SJSA1 (cell line): ENCODE data around the gene MDC1. TPM values are rescaled to one million over a fixed set of nuclear protein-coding genes. Genes with fewer than 3 reads are reported as not detected.
A peak's percentile ranks its signal among the peaks of the same experiment; 100 is the strongest.

Source experiments
- DNase-seq, 2 experiments: peaks; one replicate each; pipeline ENCODE4 v3.0.0-alpha.2; 2015 to 2020; ENCODE audit warnings: low spot score in 2 of 2, low read depth in 1 of 2
- H3K27ac ChIP-seq: fragments of 250-450 bp; sonication (Bioruptor Pico); 2 replicates; pipeline ENCODE4 v1.5.1; 2020; ENCODE audit warnings: mild to moderate bottlenecking, moderate library complexity
- H3K27me3 ChIP-seq: fragments of 250-450 bp; sonication (Bioruptor Pico); replicated peaks from 2 replicates; pipeline ENCODE4 v1.5.1; 2020; ENCODE audit warnings: mild to moderate bottlenecking, moderate library complexity
- H3K36me3 ChIP-seq: fragments of 250-450 bp; sonication (Bioruptor Pico); 2 replicates; pipeline ENCODE4 v1.5.1; 2020; ENCODE audit warnings: mild to moderate bottlenecking
- H3K4me1 ChIP-seq: fragments of 250-450 bp; sonication (Bioruptor Pico); replicated peaks from 2 replicates; pipeline ENCODE4 v1.6.1; 2021; ENCODE audit warnings: mild to moderate bottlenecking
- H3K4me3 ChIP-seq: fragments of 250-450 bp; sonication (Bioruptor Pico); 2 replicates; pipeline ENCODE4 v1.5.1; 2020; ENCODE audit warnings: mild to moderate bottlenecking
- H3K9me3 ChIP-seq: fragments of 250-450 bp; sonication (Bioruptor Pico); replicated peaks from 2 replicates; pipeline ENCODE4 v1.5.1; 2020; ENCODE audit warnings: mild to moderate bottlenecking
- total RNA-seq: library from RNA; depleted of rRNA; stranded (reverse); fragments of >200 nt; shearing (Covaris generic); gene quantifications from 2 replicates; pipeline ENCODE4 v1.2.3, GENCODE V29; 2014

Gene MDC1
- total RNA-seq, 1 experiment from 2014 or later: 8.6 TPM

DNA sequence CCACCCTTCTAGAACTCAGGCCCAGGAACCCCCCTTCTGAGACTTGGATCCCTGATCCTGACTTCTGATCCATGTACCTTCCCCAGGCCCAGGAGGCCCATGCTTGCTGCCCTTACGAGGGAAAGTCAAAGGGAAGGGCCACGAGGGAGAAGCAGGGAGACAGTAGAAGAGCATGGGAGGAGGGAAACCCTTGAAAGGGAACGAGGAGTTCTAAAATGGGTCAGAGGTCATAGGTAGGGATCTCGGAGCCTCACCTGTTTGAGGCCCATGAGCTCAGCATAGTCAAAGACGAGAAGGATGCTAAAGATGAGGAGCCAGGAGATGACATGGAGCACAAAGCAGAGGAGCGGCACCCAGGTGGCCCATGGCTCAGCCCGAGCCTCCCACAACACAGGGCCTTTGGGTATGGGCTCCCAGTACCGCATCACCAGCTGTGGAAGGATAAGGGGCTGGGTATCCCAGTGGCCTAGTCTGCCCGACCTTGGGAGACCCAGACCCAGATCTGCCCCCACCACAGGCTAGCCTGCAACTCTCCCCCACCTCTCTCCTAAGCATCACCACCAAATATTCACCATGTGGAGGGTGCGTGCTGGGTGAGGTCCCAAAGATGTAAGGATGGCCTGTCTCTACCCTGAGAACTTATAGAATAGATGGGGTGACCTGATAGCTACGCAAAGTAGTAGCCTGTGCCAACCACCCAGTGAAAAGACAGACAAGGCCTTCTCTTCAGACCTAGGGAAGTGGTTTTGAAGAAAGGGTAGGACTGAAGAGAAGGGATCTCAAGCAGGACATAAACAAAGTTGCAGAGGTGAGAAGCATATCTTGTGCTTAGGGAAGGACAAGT is 27.8 kb downstream of the MDC1 start:
- Histone ChIP-seq H3K27ac (no peak overlapping the region), H3K4me3 (no peak overlapping the region), H3K4me1 (peaks cover 50% of the 10 kb centered on the region), H3K27me3 (no peaks in the 10 kb centered on the region), H3K9me3 (no peaks in the 10 kb centered on the region), H3K36me3 (peaks cover 16% of the 10 kb centered on the region)
- no peak for DNase-seq

DNA sequence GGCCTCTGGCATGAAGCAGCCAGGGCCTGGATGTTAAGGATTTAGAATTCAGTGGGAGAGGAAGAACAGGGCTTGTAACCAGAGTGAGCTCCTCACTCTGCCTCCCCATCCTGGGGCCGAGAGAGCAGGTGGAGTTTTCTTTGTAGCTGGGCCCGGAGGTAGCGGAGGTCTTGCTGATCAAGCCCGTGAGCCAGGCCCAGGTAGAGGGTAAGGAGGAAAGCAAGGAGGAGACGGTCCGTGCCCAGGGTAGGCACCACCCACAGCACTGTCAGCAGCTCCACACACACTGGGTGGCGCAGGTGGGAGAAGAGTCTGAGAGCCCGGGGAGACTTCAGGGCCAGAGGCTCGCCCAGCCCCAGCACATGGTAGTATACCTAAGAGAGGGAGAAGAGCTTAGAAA is 28.5 kb downstream of the MDC1 start:
- no peak for DNase-seq
- H3K27ac ChIP-seq: no peak overlapping the region
- H3K4me3 ChIP-seq: no peak overlapping the region
- peaks cover 50% of the 10 kb centered on the region for H3K4me1 ChIP-seq
- peaks cover 23% of the 10 kb centered on the region for H3K36me3 ChIP-seq
- H3K9me3 ChIP-seq: no peaks in the 10 kb centered on the region
- no peaks in the 10 kb centered on the region for H3K27me3 ChIP-seq

DNA sequence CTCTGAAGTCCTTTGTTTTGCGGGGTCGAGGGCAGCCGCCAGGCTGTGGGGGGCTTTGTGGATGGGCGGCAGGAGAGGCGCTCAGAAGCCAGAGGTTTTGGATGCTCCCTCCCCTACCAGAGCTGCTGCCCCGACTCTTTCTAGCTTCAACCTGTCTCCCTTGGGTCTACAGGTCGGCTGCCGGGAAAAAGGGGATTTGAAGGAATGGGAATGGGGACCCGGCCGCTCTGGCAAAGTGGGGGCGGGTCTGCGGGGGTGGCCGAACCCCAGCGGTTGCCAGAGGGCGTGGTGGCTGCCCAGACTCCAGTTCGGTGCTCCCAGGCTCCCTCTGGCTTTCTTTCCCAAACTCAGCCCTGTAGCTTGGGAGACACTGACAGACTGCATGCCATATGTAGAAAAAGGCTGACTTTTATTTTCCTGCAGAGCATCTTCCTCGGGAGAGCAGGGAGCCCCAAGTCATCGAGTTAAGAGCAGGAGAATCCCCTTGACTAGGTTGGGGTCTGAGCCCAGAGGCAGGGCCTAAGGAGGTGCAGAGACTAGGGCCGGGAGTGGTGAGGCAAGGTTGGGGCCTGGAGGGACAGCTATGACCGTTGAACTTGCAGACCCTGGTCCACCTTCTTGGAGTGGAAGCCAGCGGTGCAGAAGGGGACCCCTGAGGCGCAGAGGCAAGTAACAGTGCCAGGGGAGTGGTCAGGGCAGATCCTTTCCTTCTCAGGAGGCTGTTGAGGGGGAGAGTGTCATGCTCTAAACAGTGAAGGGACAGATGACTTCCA is 29.2 kb downstream of the MDC1 start:
- H3K9me3 ChIP-seq: no peaks in the 10 kb centered on the region
- H3K27me3 ChIP-seq: no peaks in the 10 kb centered on the region
- peaks cover 30% of the 10 kb centered on the region for H3K36me3 ChIP-seq
- peak overlapping the region; percentile 70 for H3K27ac ChIP-seq
- peaks cover 56% of the 10 kb centered on the region for H3K4me1 ChIP-seq
- peak in 1 of 2 experiments; percentile 59 for DNase-seq
- H3K4me3 ChIP-seq: peak overlapping the region; percentile 65

DNA sequence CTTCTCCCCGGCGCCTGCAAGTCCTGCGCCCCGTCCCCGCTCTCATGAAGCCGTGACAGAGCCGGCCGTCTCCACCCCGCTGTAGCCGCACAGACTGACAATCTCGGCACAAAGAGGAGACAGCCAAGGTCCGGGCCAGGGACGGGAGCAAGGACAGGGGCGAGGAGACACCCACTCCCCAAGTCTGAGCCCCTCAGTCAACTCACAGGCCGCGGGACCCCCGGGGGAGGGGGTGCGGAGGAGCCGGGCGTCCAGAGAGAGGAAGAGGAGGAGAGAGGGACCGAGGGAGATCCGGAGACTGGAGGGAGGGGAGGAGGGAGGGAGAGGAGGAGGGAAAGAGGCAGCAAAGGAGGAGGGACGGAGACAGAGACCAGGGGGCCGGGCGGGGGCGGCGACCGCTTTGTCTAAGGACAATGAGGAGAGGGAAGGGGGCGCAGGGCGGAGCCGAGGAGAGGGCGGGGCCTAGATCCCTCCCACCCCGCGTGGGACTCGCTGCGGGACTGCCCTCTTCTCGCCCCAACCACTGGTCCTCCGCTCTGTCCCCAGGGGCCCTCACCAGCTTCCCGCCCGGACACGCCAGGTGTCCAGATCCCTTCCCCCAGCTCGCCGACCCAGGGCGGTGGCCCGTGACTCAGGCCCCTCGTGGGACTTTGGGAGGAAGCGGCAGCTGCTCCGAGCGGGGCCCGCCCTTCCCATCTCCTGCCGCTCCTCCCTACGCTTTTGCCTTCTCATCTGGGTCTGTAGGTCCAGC is 30.0 kb downstream of the MDC1 start:
- no peaks in the 10 kb centered on the region for H3K27me3 ChIP-seq
- H3K4me3 ChIP-seq: peak overlapping the region; percentile 65
- H3K36me3 ChIP-seq: peaks cover 37% of the 10 kb centered on the region
- H3K9me3 ChIP-seq: no peaks in the 10 kb centered on the region
- peaks cover 64% of the 10 kb centered on the region for H3K4me1 ChIP-seq
- peak overlapping the region; percentile 70 for H3K27ac ChIP-seq
- peak; percentile 98 to 99 for DNase-seq

DNA sequence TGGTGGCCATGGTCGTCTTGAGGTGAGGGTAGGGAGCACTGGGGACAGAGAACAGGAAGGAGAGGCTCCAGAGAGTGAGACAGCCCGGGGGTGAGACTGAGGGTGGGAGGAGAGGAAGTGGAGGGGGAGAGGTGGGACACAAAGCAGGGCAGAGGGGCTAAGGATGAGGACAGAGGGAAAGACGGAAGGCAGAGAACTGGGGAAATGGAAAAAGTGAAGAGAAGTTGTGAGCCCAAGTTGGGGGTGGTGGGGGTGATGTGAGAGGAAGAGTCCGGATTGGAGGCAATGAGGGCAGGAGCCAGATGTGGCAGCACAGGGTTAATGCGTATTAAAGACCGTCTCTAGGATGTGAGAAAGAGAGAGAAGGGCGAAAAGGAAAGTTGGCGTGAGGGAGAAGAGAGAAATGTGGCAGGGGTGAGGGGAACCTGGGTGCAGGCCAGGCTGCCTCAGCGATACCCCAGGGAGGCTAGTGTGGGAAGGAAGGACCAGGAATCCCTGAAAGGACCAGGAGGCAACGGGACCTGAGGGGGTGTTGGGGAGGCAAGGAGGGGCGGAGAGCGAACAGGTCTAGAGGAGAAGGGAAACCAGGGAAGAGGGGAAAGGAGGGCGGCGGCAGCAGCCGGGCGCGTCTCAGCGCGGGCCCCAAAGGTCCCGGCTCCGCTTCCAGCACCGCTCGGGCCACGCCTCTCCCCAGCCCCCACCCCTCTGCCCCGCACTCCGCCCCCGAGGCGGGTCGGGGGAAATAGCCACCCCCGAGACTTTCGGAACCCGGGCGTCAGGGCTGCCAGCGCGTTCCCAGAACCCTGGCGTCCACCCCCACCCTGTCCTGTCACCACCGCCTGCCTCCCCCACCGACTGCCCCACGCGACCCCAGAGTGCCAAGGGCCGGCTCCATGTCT is 30.8 kb downstream of the MDC1 start, which contains the start of gene PPP1R18:
Gene PPP1R18, minus strand, starts transcription at position 637 of the 899 bp plus-strand sequence. Its CDS starts 627 bp downstream, at position 10.
- Histone ChIP-seq H3K4me3 (peak within 1 kb of the TSS; percentile 65), H3K36me3 (peaks cover 40% of the 10 kb centered on the region), H3K9me3 (no peaks in the 10 kb centered on the region), H3K27me3 (no peaks in the 10 kb centered on the region), H3K4me1 (peaks cover 68% of the 10 kb centered on the region), H3K27ac (peak within 1 kb of the TSS; percentile 70)
- peak; percentile 63 to 85 for DNase-seq

DNA sequence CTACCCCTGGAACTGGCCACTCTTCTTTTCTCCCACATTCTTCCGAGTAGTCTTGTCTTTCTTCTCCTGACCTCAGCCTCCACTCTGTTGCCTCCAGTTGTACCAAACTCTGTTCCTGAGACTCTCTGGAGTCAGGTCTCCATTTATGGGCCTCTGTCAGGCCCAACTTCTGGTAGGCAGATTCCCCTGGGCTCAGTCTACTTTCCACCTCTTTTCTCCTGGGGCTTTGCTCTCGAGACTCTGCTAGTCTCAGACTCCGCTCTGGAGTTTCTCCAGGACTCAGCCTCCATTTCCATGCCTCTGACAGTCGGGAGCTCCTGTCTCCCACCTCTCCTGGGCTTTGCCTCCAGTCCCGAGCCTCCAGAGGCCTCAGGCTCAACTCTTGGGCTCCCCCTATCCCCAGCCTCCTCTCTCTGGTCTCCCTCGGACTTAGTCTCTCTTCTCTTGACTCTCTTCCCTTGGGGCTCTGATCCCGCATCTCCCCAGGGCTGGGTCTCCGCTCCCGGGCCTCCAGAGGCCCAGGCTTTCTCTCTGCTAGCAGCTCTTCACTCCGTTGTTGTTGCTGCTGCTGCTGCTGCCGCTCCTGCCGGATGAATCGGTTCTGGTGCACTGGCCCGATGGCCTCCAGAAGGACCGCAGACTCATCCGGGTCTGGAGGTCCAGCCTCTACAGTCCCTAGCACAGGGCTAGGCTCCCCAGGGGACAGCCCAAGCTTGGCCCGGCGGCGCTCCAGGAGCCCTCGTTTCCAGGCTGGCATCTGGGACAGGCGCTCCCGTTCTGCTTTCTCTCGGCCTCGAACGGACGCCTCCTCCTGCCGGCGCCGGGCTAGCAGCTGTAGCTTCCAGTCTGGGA is 31.7 kb downstream of the MDC1 start:
- no peaks in the 10 kb centered on the region for H3K9me3 ChIP-seq
- H3K27ac ChIP-seq: peak overlapping the region; percentile 12; the same call in 1 of the 2 replicates
- no peaks in the 10 kb centered on the region for H3K27me3 ChIP-seq
- H3K36me3 ChIP-seq: peaks cover 49% of the 10 kb centered on the region
- H3K4me1 ChIP-seq: peaks cover 71% of the 10 kb centered on the region
- peak overlapping the region; percentile 65 for H3K4me3 ChIP-seq
- DNase-seq: peak in 1 of 2 experiments; percentile 40

DNA sequence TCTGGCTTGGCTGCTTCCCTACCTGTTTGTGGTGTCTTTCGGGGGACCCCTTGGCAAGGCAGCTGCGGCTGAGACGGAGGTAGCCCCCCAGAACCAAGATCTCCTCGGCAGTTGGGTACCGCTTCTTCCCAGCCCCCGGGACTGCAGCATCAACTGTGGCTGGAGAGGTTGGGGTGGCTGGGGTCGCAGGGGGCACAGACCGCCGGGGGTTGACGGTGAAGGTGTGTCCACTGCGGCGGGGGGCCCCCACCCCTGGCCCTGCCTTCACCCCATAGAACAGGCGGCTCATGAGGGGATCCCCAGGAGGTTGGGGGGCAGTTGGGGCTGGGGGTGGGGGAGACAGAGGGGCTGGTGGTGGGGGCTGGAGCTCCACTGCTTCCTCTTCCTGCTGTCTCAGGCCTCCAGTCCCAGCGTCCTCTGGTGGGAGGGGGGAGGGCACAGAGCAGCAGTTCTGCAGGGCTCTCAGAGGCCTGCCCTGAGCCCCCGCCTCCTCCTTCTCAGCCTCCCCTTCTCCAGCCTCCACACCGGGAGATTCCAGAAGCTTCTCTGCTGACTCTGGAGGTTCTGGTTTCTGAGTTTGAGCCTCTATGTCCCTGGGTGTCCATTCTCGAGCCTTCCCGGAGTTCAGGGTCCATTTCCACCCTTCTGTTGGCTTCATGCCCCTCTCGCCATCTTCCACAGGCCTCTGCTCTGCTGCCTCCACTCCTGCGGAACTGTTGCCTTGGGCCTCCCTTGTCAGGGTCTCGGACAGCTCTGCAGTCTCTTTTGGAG is 32.5 kb downstream of the MDC1 start:
- no peaks in the 10 kb centered on the region for H3K27me3 ChIP-seq
- H3K4me1 ChIP-seq: peaks cover 71% of the 10 kb centered on the region

DNA sequence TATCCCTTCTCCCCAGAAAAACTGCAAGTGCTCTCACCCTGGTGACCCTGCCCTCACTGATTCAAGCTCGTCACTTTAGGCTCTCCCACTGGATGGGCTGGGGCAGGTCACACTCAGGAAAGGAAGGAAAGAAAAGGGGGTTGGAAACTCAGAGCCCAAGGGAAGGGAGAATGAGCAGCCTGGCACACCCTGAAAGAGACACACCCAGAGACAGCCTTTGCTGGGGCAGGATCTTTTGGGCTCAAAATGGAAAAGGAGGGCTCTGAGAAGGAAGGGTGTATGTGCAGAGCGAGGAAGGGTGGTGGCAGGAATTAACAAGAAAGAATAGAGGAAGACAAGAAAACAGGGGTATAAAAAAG is 33.1 kb downstream of the MDC1 start:
- Histone ChIP-seq H3K36me3 (peaks cover 62% of the 10 kb centered on the region), H3K27me3 (no peaks in the 10 kb centered on the region), H3K4me3 (peak overlapping the region; percentile 65), H3K27ac (peak overlapping the region; percentile 25; the same call in 1 of the 2 replicates), H3K4me1 (peaks cover 70% of the 10 kb centered on the region), H3K9me3 (no peaks in the 10 kb centered on the region)
- DNase-seq: no peak

More for the DNA sequence above, 32.5 kb downstream of the MDC1 start:
- Histone ChIP-seq H3K27ac (peak overlapping the region; percentile 25), H3K9me3 (no peaks in the 10 kb centered on the region), H3K4me3 (peak overlapping the region; percentile 65), H3K36me3 (peaks cover 57% of the 10 kb centered on the region)
- peak; percentile 39 to 66 for DNase-seq

DNA sequence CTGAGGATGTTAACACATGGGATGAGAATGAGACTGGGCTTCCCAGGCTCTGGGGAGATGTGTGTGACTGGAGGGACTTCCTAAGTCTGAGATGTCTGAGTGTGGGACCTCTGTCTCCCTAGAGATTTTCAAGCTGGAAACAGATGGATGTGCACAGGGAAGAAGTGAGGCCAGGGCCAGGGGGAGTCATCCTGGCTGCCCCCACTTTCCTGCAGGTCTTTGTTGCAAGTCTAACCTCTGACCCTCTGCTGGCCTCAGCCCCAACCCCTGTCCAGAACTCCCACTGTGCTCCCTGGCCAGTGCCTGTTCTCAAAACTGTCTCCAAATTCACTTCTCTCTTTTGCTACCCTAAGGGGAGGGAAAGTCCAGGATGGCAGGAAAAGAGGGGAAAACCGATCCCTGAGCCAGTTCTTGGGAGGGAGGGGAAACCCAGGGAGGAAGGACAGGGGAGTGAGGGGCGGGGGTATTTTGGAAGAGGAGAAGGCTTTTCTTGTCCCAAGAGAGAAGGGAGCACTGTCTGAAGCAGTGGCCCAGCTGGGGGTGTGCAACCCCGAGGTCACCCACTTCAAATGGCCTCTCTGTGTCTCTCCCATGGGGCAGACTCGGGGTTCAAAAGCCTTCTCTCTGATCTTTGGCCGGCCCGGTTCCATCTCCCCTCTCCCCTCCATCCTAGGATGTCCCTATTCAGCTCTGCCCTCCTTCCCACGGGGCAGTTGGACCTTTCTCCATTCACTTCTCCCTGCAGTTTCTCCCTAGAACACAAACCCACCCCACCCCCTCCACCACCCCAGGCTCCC is 33.7 kb downstream of the MDC1 start:
- no peaks in the 10 kb centered on the region for H3K27me3 ChIP-seq
- DNase-seq: no peak
- H3K27ac ChIP-seq: peak overlapping the region; percentile 73
- peaks cover 67% of the 10 kb centered on the region for H3K36me3 ChIP-seq
- H3K9me3 ChIP-seq: no peaks in the 10 kb centered on the region
- H3K4me3 ChIP-seq: peak overlapping the region; percentile 65
- H3K4me1 ChIP-seq: peaks cover 69% of the 10 kb centered on the region

DNA sequence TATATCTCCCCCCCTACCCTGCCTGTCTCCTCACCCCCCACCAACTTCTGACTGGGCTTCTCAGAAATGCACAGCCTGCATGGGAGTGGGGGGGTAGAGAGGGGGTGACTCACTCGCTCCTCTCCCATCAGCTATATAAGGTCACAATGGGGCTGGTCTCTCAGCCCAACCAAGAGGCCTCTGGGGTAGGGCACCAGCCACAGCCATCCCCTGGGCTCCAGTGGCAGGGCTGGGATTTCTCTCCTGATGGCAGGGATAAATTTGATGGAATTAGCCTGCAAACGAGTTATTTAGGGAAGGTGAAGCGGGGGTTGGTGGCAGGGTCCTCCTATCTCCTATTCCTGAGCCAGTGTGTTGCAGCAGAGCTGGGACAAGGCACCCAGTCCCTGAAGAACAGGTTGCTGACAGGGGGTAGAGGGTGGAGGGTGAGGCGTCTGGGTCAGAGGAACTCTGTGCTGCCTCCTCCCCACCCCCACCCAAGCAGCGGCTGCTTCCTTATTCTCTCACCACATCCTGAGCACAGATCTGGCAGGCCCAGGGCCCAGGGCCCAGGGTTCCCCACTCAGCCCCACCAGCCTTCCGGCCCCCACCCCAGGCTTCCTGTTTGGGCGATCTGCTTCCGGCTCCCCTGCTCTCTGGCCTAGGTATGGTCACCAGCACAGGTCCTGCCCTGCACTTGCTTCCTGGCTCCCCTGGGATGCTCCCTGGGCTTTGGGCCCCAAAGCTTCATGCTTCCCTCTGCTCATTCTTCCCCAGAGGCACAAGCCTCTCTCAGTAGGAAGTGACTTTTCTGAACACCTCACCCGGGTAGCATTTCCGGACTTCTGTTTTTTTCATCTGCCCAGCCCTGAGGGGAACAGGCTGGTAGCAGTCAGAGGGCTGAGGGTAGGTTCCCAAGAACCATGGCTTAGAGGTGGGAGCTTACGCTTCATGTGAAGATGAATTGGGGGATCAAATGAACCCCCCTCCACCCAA is 34.7 kb downstream of the MDC1 start:
- no peaks in the 10 kb centered on the region for H3K27me3 ChIP-seq
- peak overlapping the region; percentile 65 for H3K4me3 ChIP-seq
- no peaks in the 10 kb centered on the region for H3K9me3 ChIP-seq
- DNase-seq: peak; percentile 96
- peaks cover 77% of the 10 kb centered on the region for H3K36me3 ChIP-seq
- peaks cover 60% of the 10 kb centered on the region for H3K4me1 ChIP-seq
- peak overlapping the region; percentile 73 for H3K27ac ChIP-seq
